ENCODE results near the gene LTF. TPM values are rescaled to one million over a fixed set of nuclear protein-coding genes. Genes with fewer than 3 reads are reported as not detected.

Gene LTF
- total RNA-seq, 2 experiments from 2014 or later, result not detected

GRCh38 chr3:46472736-46473135 lies 8.0 kb upstream of the LTF start:
- H3K4me3 Mint-ChIP-seq, result no peak overlapping the region
- no peak for DNase-seq
- H3K36me3 Mint-ChIP-seq (ENCODE audit: low read depth), result peaks cover 2% of the 10 kb centered on the region
- POLR2A ChIA-PET, result no interaction called here
- H3K27me3 Mint-ChIP-seq, result peaks cover 49% of the 10 kb centered on the region
- H3K27ac Mint-ChIP-seq, result no peak overlapping the region
- CTCF ChIA-PET, result interaction anchor here (1.3 kb wide), 1 partner anchor 16 kb away, joined by 4 read pairs; no protein-coding TSS in a partner anchor
- peaks cover 14% of the 10 kb centered on the region for H3K9me3 Mint-ChIP-seq
- H3K4me1 Mint-ChIP-seq, result no peaks in the 10 kb centered on the region

GRCh38 chr3:46471371-46471914 lies 6.7 kb upstream of the LTF start:
- H3K27me3 Mint-ChIP-seq, result peaks cover 40% of the 10 kb centered on the region
- H3K4me3 Mint-ChIP-seq, result no peak overlapping the region
- CTCF ChIA-PET, result interaction anchor here (1.6 to 4.1 kb wide), 2 partner anchors 14 to 17 kb away, joined by 5 to 18 read pairs; no protein-coding TSS in a partner anchor
- no peak for DNase-seq
- H3K4me1 Mint-ChIP-seq, result no peaks in the 10 kb centered on the region
- peaks cover 2% of the 10 kb centered on the region for H3K36me3 Mint-ChIP-seq (ENCODE audit: low read depth)
- H3K27ac Mint-ChIP-seq, result no peak overlapping the region
- POLR2A ChIA-PET, result no interaction called here
- H3K9me3 Mint-ChIP-seq, result peaks cover 14% of the 10 kb centered on the region

GRCh38 chr3:46470831-46471230 lies 6.1 kb upstream of the LTF start:
- no peak for DNase-seq
- CTCF ChIA-PET, result interaction anchor here (0.9 to 4.1 kb wide), 3 partner anchors 15 to 113 kb away, joined by 5 to 18 read pairs (median 5); no protein-coding TSS in a partner anchor
- H3K4me3 Mint-ChIP-seq, result no peak overlapping the region
- no peak overlapping the region for H3K27ac Mint-ChIP-seq
- peaks cover 2% of the 10 kb centered on the region for H3K36me3 Mint-ChIP-seq (ENCODE audit: low read depth)
- peaks cover 14% of the 10 kb centered on the region for H3K9me3 Mint-ChIP-seq
- POLR2A ChIA-PET, result no interaction called here
- H3K4me1 Mint-ChIP-seq, result no peaks in the 10 kb centered on the region
- peaks cover 45% of the 10 kb centered on the region for H3K27me3 Mint-ChIP-seq

GRCh38 chr3:46469680-46470357 lies 5.1 kb upstream of the LTF start:
- no peak for DNase-seq
- Mint-ChIP-seq H3K4me3 (no peak overlapping the region), H3K9me3 (peaks cover 10% of the 10 kb centered on the region), H3K27ac (no peak overlapping the region), H3K36me3 (ENCODE audit: low read depth) (peaks cover 2% of the 10 kb centered on the region), H3K27me3 (peaks cover 46% of the 10 kb centered on the region), H3K4me1 (no peaks in the 10 kb centered on the region)
- ChIA-PET POLR2A (no interaction called here), CTCF (interaction anchor here (0.6 to 4.1 kb wide), 7 partner anchors 10 to 161 kb away, joined by 3 to 18 read pairs (median 5); no protein-coding TSS in a partner anchor)

GRCh38 chr3:46468753-46469600 lies 4.3 kb upstream of the LTF start:
- DNase-seq, result no peak
- CTCF ChIA-PET, result interaction anchor here (0.6 to 4.1 kb wide), 7 partner anchors 9 to 1228 kb away, joined by 3 to 18 read pairs (median 4); no protein-coding TSS in a partner anchor
- H3K9me3 Mint-ChIP-seq, result peaks cover 4% of the 10 kb centered on the region
- H3K4me1 Mint-ChIP-seq, result no peaks in the 10 kb centered on the region
- peaks cover 43% of the 10 kb centered on the region for H3K27me3 Mint-ChIP-seq
- no peak overlapping the region for H3K27ac Mint-ChIP-seq
- POLR2A ChIA-PET, result no interaction called here
- no peaks in the 10 kb centered on the region for H3K36me3 Mint-ChIP-seq (ENCODE audit: low read depth)
- no peak overlapping the region for H3K4me3 Mint-ChIP-seq

- peaks cover 2% of the 10 kb centered on the region for H3K4me1 Mint-ChIP-seq
- ChIA-PET CTCF (interaction anchor here (4.1 kb wide), 1 partner anchor 21 kb away, joined by 18 read pairs; no protein-coding TSS in a partner anchor), POLR2A (no interaction called here)
- H3K36me3 Mint-ChIP-seq (ENCODE audit: low read depth), result no peaks in the 10 kb centered on the region
- no peak overlapping the region for H3K4me3 Mint-ChIP-seq
- no peak overlapping the region for H3K27ac Mint-ChIP-seq
- H3K27me3 Mint-ChIP-seq, result peaks cover 45% of the 10 kb centered on the region
- no peak for DNase-seq
- H3K9me3 Mint-ChIP-seq, result no peaks in the 10 kb centered on the region
Measured at GRCh38 chr3:46467562-46467961, 2.9 kb upstream of the LTF start.

GRCh38 chr3:46466871-46467403 lies 2.2 kb upstream of the LTF start:
- ChIA-PET CTCF (interaction anchor here (0.6 to 4.1 kb wide), 3 partner anchors 15 to 116 kb away, joined by 3 to 18 read pairs (median 3); no protein-coding TSS in a partner anchor), POLR2A (no interaction called here)
- Mint-ChIP-seq H3K27ac (no peak overlapping the region), H3K36me3 (ENCODE audit: low read depth) (no peaks in the 10 kb centered on the region), H3K4me3 (no peak overlapping the region), H3K9me3 (no peaks in the 10 kb centered on the region), H3K4me1 (peaks cover 2% of the 10 kb centered on the region), H3K27me3 (peaks cover 45% of the 10 kb centered on the region)
- DNase-seq, result no peak

GRCh38 chr3:46466273-46466672 lies 1.6 kb upstream of the LTF start:
- CTCF ChIA-PET, result interaction anchor here (0.6 to 1.1 kb wide), 2 partner anchors 14 to 117 kb away, joined by 3 read pairs; no protein-coding TSS in a partner anchor
- Mint-ChIP-seq H3K9me3 (no peaks in the 10 kb centered on the region), H3K27ac (peak overlapping the region; percentile 9), H3K27me3 (peaks cover 48% of the 10 kb centered on the region), H3K4me1 (peaks cover 2% of the 10 kb centered on the region), H3K36me3 (ENCODE audit: low read depth) (no peaks in the 10 kb centered on the region), H3K4me3 (no peak overlapping the region)
- no peak for DNase-seq
- POLR2A ChIA-PET, result no interaction called here

GRCh38 chr3:46465196-46465520 lies 453 bp upstream of the LTF start:
- Mint-ChIP-seq H3K36me3 (ENCODE audit: low read depth) (no peaks in the 10 kb centered on the region), H3K27me3 (peaks cover 56% of the 10 kb centered on the region), H3K9me3 (no peaks in the 10 kb centered on the region), H3K27ac (no peak overlapping the region), H3K4me1 (peaks cover 2% of the 10 kb centered on the region), H3K4me3 (no peak overlapping the region)
- POLR2A ChIA-PET, result no interaction called here
- CTCF ChIA-PET, result interaction anchor here (3.7 kb wide), 1 partner anchor 24 kb away, joined by 21 read pairs; no protein-coding TSS in a partner anchor
- no peak for DNase-seq

- CTCF ChIA-PET, result interaction anchor here (1.3 to 3.7 kb wide), 3 partner anchors 14 to 34 kb away, joined by 3 to 21 read pairs (median 4); partner anchors contain the start of gene RTP3
- POLR2A ChIA-PET, result no interaction called here
- H3K27ac Mint-ChIP-seq, result no peak overlapping the region
- no peaks in the 10 kb centered on the region for H3K36me3 Mint-ChIP-seq (ENCODE audit: low read depth)
- H3K4me3 Mint-ChIP-seq, result no peak overlapping the region
- H3K27me3 Mint-ChIP-seq, result peaks cover 67% of the 10 kb centered on the region
- DNase-seq, result no peak
- H3K4me1 Mint-ChIP-seq, result peaks cover 2% of the 10 kb centered on the region
- no peaks in the 10 kb centered on the region for H3K9me3 Mint-ChIP-seq
Measured at GRCh38 chr3:46463868-46464241, 850 bp downstream of the LTF start.

- Mint-ChIP-seq H3K9me3 (no peaks in the 10 kb centered on the region), H3K4me3 (no peak overlapping the region), H3K36me3 (ENCODE audit: low read depth) (no peaks in the 10 kb centered on the region), H3K4me1 (peaks cover 2% of the 10 kb centered on the region), H3K27me3 (peaks cover 69% of the 10 kb centered on the region), H3K27ac (no peak overlapping the region)
- no peak for DNase-seq
- ChIA-PET POLR2A (no interaction called here), CTCF (interaction anchor here (0.5 to 3.7 kb wide), 4 partner anchors 14 to 66 kb away, joined by 3 to 21 read pairs (median 5); partner anchors contain the start of gene RTP3)
Measured at GRCh38 chr3:46463120-46463867, 1.4 kb downstream of the LTF start.

GRCh38 chr3:46462511-46462910 lies 2.2 kb downstream of the LTF start:
- no peak for DNase-seq
- H3K9me3 Mint-ChIP-seq, result no peaks in the 10 kb centered on the region
- H3K36me3 Mint-ChIP-seq (ENCODE audit: low read depth), result no peaks in the 10 kb centered on the region
- H3K4me3 Mint-ChIP-seq, result no peak overlapping the region
- POLR2A ChIA-PET, result no interaction called here
- H3K27ac Mint-ChIP-seq, result no peak overlapping the region
- peaks cover 2% of the 10 kb centered on the region for H3K4me1 Mint-ChIP-seq
- CTCF ChIA-PET, result interaction anchor here (0.5 to 3.7 kb wide), 3 partner anchors 26 to 67 kb away, joined by 4 to 21 read pairs (median 6); partner anchors contain the start of gene RTP3
- peaks cover 69% of the 10 kb centered on the region for H3K27me3 Mint-ChIP-seq

All from activated CD4-positive, alpha-beta T cell treated with anti-CD3 and anti-CD28 coated beads, Interleukin-2, amount 10 ng/mL, durations not matched to agents 7 days and 5 days (primary cell).